Lower leg skin (tissue), 4 donors: ENCODE measurements around the gene WDR4. TPM values are rescaled to one million over a fixed set of nuclear protein-coding genes. Genes with fewer than 3 reads are reported as not detected.

Source experiments
- DNase-seq, 2 donors: peaks; one replicate each; pipeline ENCODE4 v3.0.0-alpha.2; 2019; ENCODE audit warnings: low spot score in 2 of 2
- H3K4me3 ChIP-seq: fragments of 200-600 bp; sonication (generic); 2 replicates; pipeline ENCODE4 v1.5.1; 2017; ENCODE audit warnings: mild to moderate bottlenecking, low read depth; ENCODE audit not compliant: poor library complexity, severe bottlenecking
- POLR2A ChIP-seq, 2 donors: fragments of 450-650 bp; IDR thresholded peaks; one replicate each; pipeline ENCODE4 v1.6.1; 2016 to 2017; ENCODE audit warnings: antibody characterized with exemption in 2 of 2, mild to moderate bottlenecking in 1 of 2, moderate library complexity in 1 of 2
- WGBS, 2 donors: methylation state at CpG; one replicate each; pipeline ENCODE4 v1.1.5; 2018; 5-methylcytosine and 5-hydroxymethylcytosine counted together
- intact Hi-C: fragments of 100-400 bp; cut with DNase I; formaldehyde crosslinking; loops from one replicate; pipeline ENCODE4 v1.15.0; 2023; ENCODE audit warnings: low total_unique reads
- total RNA-seq, 4 donors: library from RNA; depleted of rRNA; stranded (reverse); fragments of >200 nt; gene quantifications; one replicate each; pipeline ENCODE4 v1.1.0, GENCODE V29; 2016
- TF ChIP-seq, protein P1 (sequence below), 3 donors: fragments of 450-650 bp; IDR thresholded peaks; one replicate each; pipeline ENCODE4 v1.5.1; 2016; ENCODE audit warnings: antibody characterized with exemption in 3 of 3, mild to moderate bottlenecking in 3 of 3, moderate library complexity in 2 of 3

The WDR4 gene
- total RNA-seq, 4 donors from 2014 or later: 10.3 to 17.4 (median 12.0) TPM

DNA sequence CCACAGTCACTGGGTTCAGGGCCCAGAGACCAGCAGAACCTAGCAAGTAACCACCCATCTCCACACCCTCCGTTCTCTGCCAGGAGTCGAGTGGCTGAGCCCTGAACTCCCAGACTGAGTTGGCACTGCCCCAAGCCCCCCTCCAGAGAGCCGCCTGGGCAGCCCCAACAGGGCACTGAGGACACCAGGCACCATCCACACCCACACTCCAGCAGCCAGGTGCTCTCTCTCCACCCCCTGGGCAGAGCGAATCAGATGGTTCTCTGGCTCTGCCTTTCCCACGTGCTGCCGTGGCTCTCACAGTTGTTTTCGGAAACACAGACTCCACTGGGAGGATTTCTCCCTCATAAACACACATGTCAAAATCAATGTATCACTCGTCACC, 13.6 kb downstream of the WDR4 start:
- TF ChIP-seq, protein P1, sequence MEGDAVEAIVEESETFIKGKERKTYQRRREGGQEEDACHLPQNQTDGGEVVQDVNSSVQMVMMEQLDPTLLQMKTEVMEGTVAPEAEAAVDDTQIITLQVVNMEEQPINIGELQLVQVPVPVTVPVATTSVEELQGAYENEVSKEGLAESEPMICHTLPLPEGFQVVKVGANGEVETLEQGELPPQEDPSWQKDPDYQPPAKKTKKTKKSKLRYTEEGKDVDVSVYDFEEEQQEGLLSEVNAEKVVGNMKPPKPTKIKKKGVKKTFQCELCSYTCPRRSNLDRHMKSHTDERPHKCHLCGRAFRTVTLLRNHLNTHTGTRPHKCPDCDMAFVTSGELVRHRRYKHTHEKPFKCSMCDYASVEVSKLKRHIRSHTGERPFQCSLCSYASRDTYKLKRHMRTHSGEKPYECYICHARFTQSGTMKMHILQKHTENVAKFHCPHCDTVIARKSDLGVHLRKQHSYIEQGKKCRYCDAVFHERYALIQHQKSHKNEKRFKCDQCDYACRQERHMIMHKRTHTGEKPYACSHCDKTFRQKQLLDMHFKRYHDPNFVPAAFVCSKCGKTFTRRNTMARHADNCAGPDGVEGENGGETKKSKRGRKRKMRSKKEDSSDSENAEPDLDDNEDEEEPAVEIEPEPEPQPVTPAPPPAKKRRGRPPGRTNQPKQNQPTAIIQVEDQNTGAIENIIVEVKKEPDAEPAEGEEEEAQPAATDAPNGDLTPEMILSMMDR (IDR thresholded peaks at IDR 0.05): no peak
- TF ChIP-seq POLR2A (IDR thresholded peaks at IDR 0.05): no peak
- no peak for DNase-seq
- H3K4me3 ChIP-seq: no peak overlapping the region
- WGBS, 2 donors: 69 to 84% methylated on average over 6 to 8 of the region's 8 CpGs
- intact Hi-C loops: no loop called here

DNA sequence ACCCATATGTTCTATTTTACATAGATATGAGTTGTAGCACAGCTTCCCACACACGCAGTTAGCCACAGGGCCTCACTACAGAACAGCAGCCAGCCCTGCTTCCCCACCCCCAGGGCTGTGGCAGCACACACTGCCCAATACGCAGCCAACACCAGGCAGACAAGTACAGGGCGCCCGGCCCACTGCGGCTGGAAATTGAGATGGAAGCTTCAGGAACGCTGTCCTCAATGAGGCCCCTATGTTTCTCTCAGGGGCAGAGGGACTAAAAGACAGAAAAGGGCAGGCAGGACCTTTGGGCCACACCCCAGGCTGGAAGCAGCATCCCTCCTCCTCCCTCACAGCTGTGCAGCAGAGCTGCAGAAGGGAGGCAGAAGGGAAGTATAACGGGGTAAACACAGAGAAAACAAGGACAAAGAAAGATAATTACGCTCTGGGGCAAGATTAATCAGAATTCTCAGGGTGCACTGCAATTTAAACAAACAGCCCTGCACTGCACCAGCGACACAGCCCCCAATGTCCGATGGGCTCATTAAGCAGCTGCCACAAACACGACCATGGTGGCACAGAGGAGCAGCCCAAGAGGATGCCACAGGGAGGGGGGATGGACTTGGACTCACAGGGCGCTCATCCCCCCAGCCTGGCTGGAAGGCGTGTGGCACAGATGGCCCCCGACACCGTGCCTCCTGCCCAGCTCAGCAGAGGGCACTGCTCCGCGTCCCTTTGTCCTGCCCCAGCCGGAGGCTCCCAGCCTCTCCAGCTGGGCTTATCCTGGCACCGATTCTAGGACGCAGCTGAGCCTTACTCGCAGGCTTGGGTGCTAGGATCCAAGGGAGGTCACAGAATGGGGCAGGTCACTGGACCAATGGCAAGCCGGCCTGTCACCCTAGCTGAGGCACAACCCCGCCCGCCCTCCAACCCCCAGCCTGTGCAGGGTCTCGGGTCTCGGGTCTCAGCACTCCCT, 14.2 kb downstream of the WDR4 start:
- no peak for DNase-seq
- H3K4me3 ChIP-seq: no peak overlapping the region
- TF ChIP-seq, protein P1 (IDR thresholded peaks at IDR 0.05): no peak

DNA sequence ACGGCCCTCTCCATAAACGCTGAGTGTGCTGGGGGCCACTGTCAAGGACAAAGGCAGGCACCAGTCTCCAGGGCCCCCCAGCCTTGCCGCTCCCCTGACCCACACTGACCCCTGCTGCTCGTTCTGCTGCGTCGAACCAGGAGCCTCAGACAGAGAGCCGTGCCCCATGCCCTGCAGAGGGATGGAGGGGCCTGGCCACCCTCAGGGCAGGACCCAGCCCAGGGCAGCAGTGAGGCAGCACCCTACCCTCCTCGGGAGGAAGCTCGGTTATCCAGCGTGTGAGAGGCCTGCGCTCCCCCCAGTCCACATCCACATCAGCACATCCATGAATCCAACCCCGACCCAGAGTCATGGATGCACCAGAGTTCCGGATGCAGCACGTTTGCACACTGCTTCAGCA, 15.1 kb downstream of the WDR4 start:
- TF ChIP-seq, protein P1 (IDR thresholded peaks at IDR 0.05): no peak
- TF ChIP-seq POLR2A (IDR thresholded peaks at IDR 0.05): no peak
- DNase-seq: no peak
- intact Hi-C loops: no loop called here
- no peak overlapping the region for H3K4me3 ChIP-seq
- 86 to 90% methylated on average over 13 to 14 of the region's 14 CpGs for WGBS, 2 donors

More for the DNA sequence above, 14.2 kb downstream of the WDR4 start:
- WGBS, 2 donors: 81 to 86% methylated on average over 21 of the region's 26 CpGs
- intact Hi-C loops: no loop called here

DNA sequence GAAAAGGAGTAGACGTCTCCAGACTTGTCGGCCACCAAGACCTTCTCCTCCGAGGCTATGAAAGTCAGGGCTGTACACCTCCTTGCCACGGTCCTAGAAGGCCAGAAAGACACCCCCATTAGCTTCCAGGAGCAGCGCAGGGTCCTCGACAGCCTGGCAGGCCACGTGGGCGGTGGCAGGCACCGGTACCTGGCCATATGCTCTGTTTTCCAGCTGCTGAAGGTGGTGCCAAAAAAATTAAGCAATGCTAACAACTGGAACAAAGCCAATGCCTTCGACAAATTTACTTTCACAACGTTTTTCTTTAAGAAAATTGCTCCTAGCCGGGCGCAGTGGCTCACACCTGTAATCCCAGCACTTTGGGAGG, 15.9 kb downstream of the WDR4 start:
- intact Hi-C loops: no loop called here
- TF ChIP-seq POLR2A (IDR thresholded peaks at IDR 0.05): no peak
- TF ChIP-seq, protein P1 (IDR thresholded peaks at IDR 0.05): no peak
- 64% methylated on average over 13 of the region's 13 CpGs for WGBS, 2 donors
- H3K4me3 ChIP-seq: no peak overlapping the region
- no peak for DNase-seq

DNA sequence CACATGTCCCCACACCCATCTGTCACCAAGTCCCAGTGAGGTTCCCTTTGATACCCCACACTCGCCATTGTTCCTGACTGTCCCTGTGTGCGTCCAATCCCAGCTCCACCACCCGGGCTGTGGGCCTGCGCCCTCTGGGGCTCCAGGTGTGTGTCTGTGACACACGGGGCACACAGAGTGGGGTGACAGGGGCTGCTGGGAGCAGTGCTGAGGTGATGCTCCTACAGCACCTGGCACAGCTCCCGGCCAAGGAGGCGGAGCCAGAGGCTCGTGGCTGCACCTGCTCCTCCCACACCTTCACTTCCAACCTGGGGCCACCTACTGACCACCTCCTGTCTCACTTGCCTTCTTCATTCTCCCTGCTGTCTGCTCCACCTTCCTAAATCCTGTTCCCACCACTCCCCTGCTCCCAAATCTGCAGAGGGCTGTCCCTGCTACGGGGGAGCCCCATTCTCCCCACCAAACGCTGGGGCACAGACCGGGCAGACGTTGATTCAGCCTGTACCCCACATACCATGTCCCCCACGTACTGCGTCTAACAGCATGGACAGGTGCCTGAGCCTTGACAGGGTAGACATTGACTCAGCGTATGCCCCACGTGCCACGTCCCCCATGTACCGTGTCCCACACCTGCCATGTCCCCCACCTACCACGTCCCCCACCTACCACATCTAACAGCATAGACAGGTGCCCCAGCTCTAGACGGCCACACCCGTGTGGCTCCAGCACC, 16.4 kb downstream of the WDR4 start:
- WGBS, 2 donors: 85 to 89% methylated on average over 21 of the region's 21 CpGs

More for the DNA sequence above, 16.4 kb downstream of the WDR4 start:
- TF ChIP-seq POLR2A (IDR thresholded peaks at IDR 0.05): no peak
- TF ChIP-seq, protein P1 (IDR thresholded peaks at IDR 0.05): no peak
- no peak for DNase-seq
- H3K4me3 ChIP-seq: no peak overlapping the region
- intact Hi-C loops: no loop called here
